GM23338 (cell line): ENCODE data around the gene CXCL9. TPM values are rescaled to one million over a fixed set of nuclear protein-coding genes. Genes with fewer than 3 reads are reported as not detected.

ENCODE experiments used
- ATAC-seq: fragments of 200-7000 bp; cut with Tn5 transposase; 3 replicates; pipeline ENCODE4 v1.9.1; 2020
- DNase-seq: peaks from one replicate; pipeline ENCODE4 v3.0.0-alpha.2; 2015; ENCODE audit warnings: low spot score
- H2AFZ ChIP-seq: fragments of 200-600 bp; sonication (generic); 2 replicates; pipeline ENCODE4 v1.8.0; 2016; ENCODE audit warnings: antibody characterized with exemption, mild to moderate bottlenecking, moderate library complexity
- H3F3A ChIP-seq: fragments of 200-600 bp; sonication (generic); replicated peaks from 2 replicates; pipeline ENCODE4 v1.8.0; 2017; ENCODE audit warnings: antibody characterized with exemption, mixed run types, low read depth
- H3K27ac ChIP-seq: fragments of 200-600 bp; sonication (generic); 2 replicates; pipeline ENCODE4 v1.6.1; 2016; ENCODE audit warnings: low read depth
- H3K27me3 ChIP-seq: fragments of 200-600 bp; sonication (generic); 2 replicates; pipeline ENCODE4 v1.8.0; 2016; ENCODE audit warnings: mild to moderate bottlenecking, mixed run types, moderate library complexity; ENCODE audit not compliant: insufficient read depth
- H3K36me3 ChIP-seq: fragments of 200-600 bp; sonication (generic); 2 replicates; pipeline ENCODE4 v1.8.0; 2016; ENCODE audit warnings: mild to moderate bottlenecking; ENCODE audit not compliant: insufficient read depth
- H3K4me1 ChIP-seq: fragments of 200-600 bp; sonication (generic); 2 replicates; pipeline ENCODE4 v1.8.0; 2016; ENCODE audit warnings: mild to moderate bottlenecking, moderate library complexity; ENCODE audit not compliant: insufficient read depth
- H3K4me2 ChIP-seq: fragments of 200-600 bp; sonication (generic); 2 replicates; pipeline ENCODE4 v1.7.1; 2017; ENCODE audit warnings: mixed run types
- H3K4me3 ChIP-seq: fragments of 200-600 bp; sonication (generic); 2 replicates; pipeline ENCODE4 v1.6.1; 2016; ENCODE audit warnings: mixed run types
- H3K79me2 ChIP-seq: fragments of 200-600 bp; sonication (generic); replicated peaks from 2 replicates; pipeline ENCODE4 v1.8.0; 2017; ENCODE audit warnings: mild to moderate bottlenecking; ENCODE audit not compliant: insufficient read depth
- H3K9me2 ChIP-seq: fragments of 200-600 bp; sonication (generic); 2 replicates; pipeline ENCODE4 v1.8.0; 2017; ENCODE audit not compliant: insufficient read depth
- H4K20me1 ChIP-seq: fragments of 200-600 bp; sonication (generic); replicated peaks from 2 replicates; pipeline ENCODE4 v1.8.0; 2017; ENCODE audit warnings: mild to moderate bottlenecking; ENCODE audit not compliant: insufficient read depth
- H3K27ac Mint-ChIP-seq: 2 replicates; pipeline ENCODE4 v1.8.0; 2020; ENCODE audit warnings: inconsistent platforms, mild to moderate bottlenecking, moderate library complexity, mixed read lengths
- H3K27me3 Mint-ChIP-seq: 3 replicates; pipeline ENCODE4 v1.8.0; 2022; ENCODE audit warnings: low read depth, mild to moderate bottlenecking, moderate library complexity, mixed read lengths, inconsistent platforms; ENCODE audit not compliant: insufficient read depth, poor library complexity
- H3K36me3 Mint-ChIP-seq: 3 replicates; pipeline ENCODE4 v1.8.0; 2021; ENCODE audit warnings: low read depth, mild to moderate bottlenecking, inconsistent platforms, moderate library complexity, mixed read lengths
- H3K4me1 Mint-ChIP-seq: 3 replicates; pipeline ENCODE4 v1.8.0; 2020; ENCODE audit warnings: mild to moderate bottlenecking, inconsistent platforms, mixed read lengths
- H3K4me3 Mint-ChIP-seq: 3 replicates; pipeline ENCODE4 v1.8.0; 2021; ENCODE audit warnings: moderate library complexity, mild to moderate bottlenecking, inconsistent platforms, mixed read lengths
- H3K9me3 Mint-ChIP-seq: 3 replicates; pipeline ENCODE4 v1.8.0; 2020; ENCODE audit warnings: moderate library complexity, mild to moderate bottlenecking, inconsistent platforms, mixed read lengths
- CREB1 ChIP-seq: fragments of 250-450 bp; sonication (Bioruptor Pico); IDR thresholded peaks from 2 replicates; pipeline ENCODE4 v1.5.0; 2020; ENCODE audit warnings: low read depth, mild to moderate bottlenecking, moderate library complexity
- ETS1 ChIP-seq: IDR thresholded peaks from 2 replicates; pipeline ENCODE4 v1.6.1; 2016; ENCODE audit warnings: antibody characterized with exemption
- EZH2 ChIP-seq: fragments of 200-600 bp; sonication (generic); IDR thresholded peaks from one replicate; pipeline ENCODE4 v1.8.0; 2017; ENCODE audit warnings: antibody characterized with exemption, mild to moderate bottlenecking, low read depth; ENCODE audit not compliant: unreplicated experiment
- JUNB ChIP-seq: IDR thresholded peaks from one replicate; pipeline ENCODE4 v1.6.1; 2016; ENCODE audit warnings: antibody characterized with exemption; ENCODE audit not compliant: unreplicated experiment
- ZNF114 ChIP-seq: fragments of 250-450 bp; sonication (Bioruptor Pico); IDR thresholded peaks from 2 replicates; pipeline ENCODE4 v1.5.0; 2020; ENCODE audit warnings: mild to moderate bottlenecking, moderate library complexity
- ZNF331 ChIP-seq: fragments of 250-450 bp; sonication (Bioruptor Pico); IDR thresholded peaks from 2 replicates; pipeline ENCODE4 v1.5.0; 2020; ENCODE audit warnings: low read depth, mild to moderate bottlenecking, moderate library complexity
- ZNF462 ChIP-seq: fragments of 250-450 bp; sonication (Bioruptor Pico); IDR thresholded peaks from 2 replicates; pipeline ENCODE4 v1.5.0; 2020; ENCODE audit warnings: mild to moderate bottlenecking, moderate library complexity
- polyA plus RNA-seq: library from polyadenylated mRNA; unstranded; fragments of >200 nt; fragmentation: Nextera tagmentation; extraction: Ambion mirVana; gene quantifications from 2 replicates; pipeline ENCODE4 v1.2.1, GENCODE V29; 2016
- total RNA-seq: library from RNA; depleted of rRNA; stranded (reverse); fragments of >200 nt; shearing (Covaris generic); gene quantifications from 2 replicates; pipeline ENCODE4 v1.2.3, GENCODE V29; 2014
- TF ChIP-seq, protein P1 (sequence below), 2 experiments: fragments of 200-600 bp in 1 of 2; sonication (generic) in 1 of 2; conservative IDR thresholded peaks; 2 replicates each; pipeline versions ENCODE4 v1.5.1 to v1.6.1; 2016 to 2017; ENCODE audit warnings: antibody characterized with exemption in 2 of 2, low read depth in 2 of 2, mild to moderate bottlenecking in 2 of 2, moderate library complexity in 1 of 2

CXCL9 gene
- total and polyA plus RNA-seq, 2 experiments from 2014 or later: not detected

DNA sequence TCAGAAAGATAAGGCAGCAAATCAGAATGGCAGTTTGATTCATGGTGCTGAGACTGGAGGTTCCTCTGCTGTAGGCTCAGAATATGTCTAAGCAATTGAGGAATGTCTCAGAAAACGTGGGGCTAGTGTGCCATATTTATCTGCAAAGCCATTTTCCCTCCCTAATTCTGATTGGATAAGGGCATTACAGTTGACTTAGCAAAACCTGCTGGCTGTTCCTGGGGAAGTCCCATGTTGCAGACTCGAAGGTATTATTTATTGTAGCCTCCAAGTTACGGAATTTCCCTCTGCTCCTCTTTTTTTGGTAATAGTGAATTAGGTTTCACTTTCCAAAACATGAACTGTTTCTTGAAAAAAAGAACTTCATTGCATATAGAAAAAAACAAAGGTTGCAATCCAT lies 16.1 kb upstream of the CXCL9 start, which contains the start of gene CXCL10 (continued):
- TF ChIP-seq ZNF462 (CRISPR knock-in tag) (no peak), EZH2 (no peak), JUNB (no peak)
- TF ChIP-seq, protein P1, sequence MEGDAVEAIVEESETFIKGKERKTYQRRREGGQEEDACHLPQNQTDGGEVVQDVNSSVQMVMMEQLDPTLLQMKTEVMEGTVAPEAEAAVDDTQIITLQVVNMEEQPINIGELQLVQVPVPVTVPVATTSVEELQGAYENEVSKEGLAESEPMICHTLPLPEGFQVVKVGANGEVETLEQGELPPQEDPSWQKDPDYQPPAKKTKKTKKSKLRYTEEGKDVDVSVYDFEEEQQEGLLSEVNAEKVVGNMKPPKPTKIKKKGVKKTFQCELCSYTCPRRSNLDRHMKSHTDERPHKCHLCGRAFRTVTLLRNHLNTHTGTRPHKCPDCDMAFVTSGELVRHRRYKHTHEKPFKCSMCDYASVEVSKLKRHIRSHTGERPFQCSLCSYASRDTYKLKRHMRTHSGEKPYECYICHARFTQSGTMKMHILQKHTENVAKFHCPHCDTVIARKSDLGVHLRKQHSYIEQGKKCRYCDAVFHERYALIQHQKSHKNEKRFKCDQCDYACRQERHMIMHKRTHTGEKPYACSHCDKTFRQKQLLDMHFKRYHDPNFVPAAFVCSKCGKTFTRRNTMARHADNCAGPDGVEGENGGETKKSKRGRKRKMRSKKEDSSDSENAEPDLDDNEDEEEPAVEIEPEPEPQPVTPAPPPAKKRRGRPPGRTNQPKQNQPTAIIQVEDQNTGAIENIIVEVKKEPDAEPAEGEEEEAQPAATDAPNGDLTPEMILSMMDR (conservative IDR thresholded peaks at IDR 0.05; ENCODE audit: low read depth in 2 of 2): no peak

- no peaks in the 10 kb centered on the region for H3K9me2 ChIP-seq
- H3K36me3 ChIP-seq: no peaks in the 10 kb centered on the region
- H3K27me3 Mint-ChIP-seq: peaks cover 4% of the 10 kb centered on the region
- ATAC-seq (no peak), DNase-seq (no peak)
- no peak overlapping the region for H2AFZ ChIP-seq
- no peak overlapping the region for H3K4me2 ChIP-seq
- H3F3A ChIP-seq: no peaks in the 10 kb centered on the region
- no peaks in the 10 kb centered on the region for H3K36me3 Mint-ChIP-seq
- H3K79me2 ChIP-seq: no peaks in the 10 kb centered on the region
- no peak overlapping the region for H3K27ac ChIP-seq
- no peaks in the 10 kb centered on the region for H3K4me1 ChIP-seq
- H3K27ac Mint-ChIP-seq: no peak overlapping the region
- no peaks in the 10 kb centered on the region; the same call in 2 of the 3 replicates for H3K4me1 Mint-ChIP-seq
- H3K4me3 Mint-ChIP-seq: no peak overlapping the region
- no peaks in the 10 kb centered on the region for H3K27me3 ChIP-seq
- H3K9me3 Mint-ChIP-seq: no peaks in the 10 kb centered on the region
- H4K20me1 ChIP-seq: no peaks in the 10 kb centered on the region
- no peak overlapping the region for H3K4me3 ChIP-seq
- no peak for TF ChIP-seq ZNF331
- no peak for TF ChIP-seq CREB1 (CRISPR knock-in tag)
- TF ChIP-seq ZNF114 (CRISPR knock-in tag): no peak
- TF ChIP-seq EZH2: no peak
- TF ChIP-seq, protein P1 (conservative IDR thresholded peaks at IDR 0.05; ENCODE audit: low read depth in 2 of 2): no peak
- no peak for TF ChIP-seq ETS1
These were observed 15.4 kb upstream of the CXCL9 start for GRCh38 chr4:76022677-76023076.
